ENCODE data around the gene RPL22.
A peak's percentile ranks its signal among the peaks of the same experiment; 100 is the strongest.

Gene RPL22

GRCh38 chr1:6210591-6211355, 11.4 kb upstream of the RPL22 start:
- no peak for DNase-seq (ENCODE audit: low spot score)
- ChIA-PET POLR2A (ENCODE audit: low non-redundant PET) (interaction anchor here (0.5 kb wide), 1 partner anchor 14 kb away, joined by 3 read pairs; no protein-coding TSS in a partner anchor), CTCF (interaction anchor here (0.6 kb wide), 1 partner anchor 187 kb away, joined by 7 read pairs; no protein-coding TSS in a partner anchor)
- H3K27ac ChIP-seq: no peak overlapping the region
- TF ChIP-seq CTCF (conservative IDR thresholded peaks at IDR 0.05; ENCODE audit: low read depth): no peak

- DNase-seq (ENCODE audit: low spot score): no peak
- CTCF ChIA-PET: interaction anchor here (0.6 to 0.7 kb wide), 4 partner anchors 15 to 1377 kb away, joined by 3 to 7 read pairs (median 4); no protein-coding TSS in a partner anchor
Observed at GRCh38 chr1:6209661-6210580, 10.5 kb upstream of the RPL22 start.

GRCh38 chr1:6208723-6209660, 9.6 kb upstream of the RPL22 start:
- H3K27ac ChIP-seq: no peak overlapping the region
- ChIA-PET POLR2A (ENCODE audit: low non-redundant PET) (interaction anchor here (0.7 kb wide), 1 partner anchor 15 kb away, joined by 3 read pairs; no protein-coding TSS in a partner anchor), CTCF (no interaction called here)
- no peak for TF ChIP-seq CTCF (conservative IDR thresholded peaks at IDR 0.05; ENCODE audit: low read depth)
- DNase-seq (ENCODE audit: low spot score): no peak

More at GRCh38 chr1:6209661-6210580, 10.5 kb upstream of the RPL22 start:
- H3K27ac ChIP-seq: no peak overlapping the region
- POLR2A ChIA-PET (ENCODE audit: low non-redundant PET): interaction anchor here (0.5 to 0.6 kb wide), 2 partner anchors 9 to 13 kb away, joined by 3 read pairs; no protein-coding TSS in a partner anchor
- TF ChIP-seq CTCF (conservative IDR thresholded peaks at IDR 0.05; ENCODE audit: low read depth): no peak

- DNase-seq (ENCODE audit: low spot score): no peak
- ChIA-PET POLR2A (ENCODE audit: low non-redundant PET) (interaction anchor here (0.7 kb wide), 1 partner anchor 16 kb away, joined by 3 read pairs; no protein-coding TSS in a partner anchor), CTCF (interaction anchor here (0.7 kb wide), 1 partner anchor 1768 kb away, joined by 3 read pairs; no protein-coding TSS in a partner anchor)
- no peak for TF ChIP-seq CTCF (conservative IDR thresholded peaks at IDR 0.05; ENCODE audit: low read depth)
- peak overlapping the region; percentile 82 for H3K27ac ChIP-seq
Observed at GRCh38 chr1:6207921-6208320, 8.5 kb upstream of the RPL22 start.

GRCh38 chr1:6207075-6207885, 7.9 kb upstream of the RPL22 start:
- no peak for DNase-seq (ENCODE audit: low spot score)
- CTCF ChIA-PET: interaction anchor here (0.7 to 1.3 kb wide), 3 partner anchors 31 to 38 kb away, joined by 3 to 5 read pairs (median 5); no protein-coding TSS in a partner anchor
- POLR2A ChIA-PET (ENCODE audit: low non-redundant PET): no interaction called here
- H3K27ac ChIP-seq: peak overlapping the region; percentile 82
- TF ChIP-seq CTCF (conservative IDR thresholded peaks at IDR 0.05; ENCODE audit: low read depth): no peak

All from RWPE1 (cell line).